SK-N-MC (cell line): ENCODE data around the gene PRKN.

Experiments used
- EZH2 ChIP-seq: fragments of 200-600 bp; sonication (generic); IDR thresholded peaks from one replicate; pipeline ENCODE4 v1.6.1; 2017; ENCODE audit warnings: antibody characterized with exemption
- POLR2AphosphoS5 ChIP-seq: IDR thresholded peaks from 2 replicates; pipeline ENCODE4 v1.6.1; 2012; ENCODE audit warnings: mild to moderate bottlenecking, low read depth, low read length, borderline replicate concordance

- TF ChIP-seq EZH2 (no peak), POLR2AphosphoS5 (no peak)
Observed at GRCh38 chr6:162226803-162227202, 500.8 kb downstream of the PRKN start.
